LNCaP clone FGC (cell line): ENCODE measurements around the gene COL4A6.

ENCODE experiments used
- DNase-seq: peaks from one replicate; pipeline ENCODE4 v3.0.0-alpha.2; 2011; ENCODE audit warnings: low read depth
- H3K4me3 ChIP-seq: 2 replicates; pipeline ENCODE4 v1.5.1; 2011; ENCODE audit warnings: mild to moderate bottlenecking, low read depth, low read length, control low read depth
- TF ChIP-seq, protein P1 (sequence below): IDR thresholded peaks from 2 replicates; pipeline ENCODE4 v1.5.1; 2012; ENCODE audit warnings: mild to moderate bottlenecking; ENCODE audit not compliant: control insufficient read depth, insufficient read depth; ENCODE audit errors: extremely low read depth

The COL4A6 gene

DNA sequence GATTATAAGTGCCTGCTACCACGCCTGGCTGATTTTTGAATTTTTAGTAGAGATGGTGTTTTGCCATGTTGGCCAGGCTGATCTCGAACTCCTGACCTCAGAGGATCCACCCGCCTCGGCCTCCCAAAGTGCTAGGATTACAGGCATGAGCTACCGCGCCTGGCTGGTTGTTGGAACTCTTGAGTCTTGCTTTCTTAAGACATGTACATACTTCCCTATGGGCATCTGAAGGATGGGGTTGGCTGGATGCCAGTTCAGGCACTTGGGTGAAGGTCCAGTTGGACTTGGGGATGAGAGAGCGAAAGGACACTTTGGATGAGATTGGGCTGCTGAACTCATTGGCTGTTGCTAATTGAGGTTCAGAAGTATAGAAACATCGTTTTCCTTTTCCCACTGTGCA, 306.2 kb downstream of the COL4A6 start:
- TF ChIP-seq, protein P1, sequence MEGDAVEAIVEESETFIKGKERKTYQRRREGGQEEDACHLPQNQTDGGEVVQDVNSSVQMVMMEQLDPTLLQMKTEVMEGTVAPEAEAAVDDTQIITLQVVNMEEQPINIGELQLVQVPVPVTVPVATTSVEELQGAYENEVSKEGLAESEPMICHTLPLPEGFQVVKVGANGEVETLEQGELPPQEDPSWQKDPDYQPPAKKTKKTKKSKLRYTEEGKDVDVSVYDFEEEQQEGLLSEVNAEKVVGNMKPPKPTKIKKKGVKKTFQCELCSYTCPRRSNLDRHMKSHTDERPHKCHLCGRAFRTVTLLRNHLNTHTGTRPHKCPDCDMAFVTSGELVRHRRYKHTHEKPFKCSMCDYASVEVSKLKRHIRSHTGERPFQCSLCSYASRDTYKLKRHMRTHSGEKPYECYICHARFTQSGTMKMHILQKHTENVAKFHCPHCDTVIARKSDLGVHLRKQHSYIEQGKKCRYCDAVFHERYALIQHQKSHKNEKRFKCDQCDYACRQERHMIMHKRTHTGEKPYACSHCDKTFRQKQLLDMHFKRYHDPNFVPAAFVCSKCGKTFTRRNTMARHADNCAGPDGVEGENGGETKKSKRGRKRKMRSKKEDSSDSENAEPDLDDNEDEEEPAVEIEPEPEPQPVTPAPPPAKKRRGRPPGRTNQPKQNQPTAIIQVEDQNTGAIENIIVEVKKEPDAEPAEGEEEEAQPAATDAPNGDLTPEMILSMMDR = no peak

DNA sequence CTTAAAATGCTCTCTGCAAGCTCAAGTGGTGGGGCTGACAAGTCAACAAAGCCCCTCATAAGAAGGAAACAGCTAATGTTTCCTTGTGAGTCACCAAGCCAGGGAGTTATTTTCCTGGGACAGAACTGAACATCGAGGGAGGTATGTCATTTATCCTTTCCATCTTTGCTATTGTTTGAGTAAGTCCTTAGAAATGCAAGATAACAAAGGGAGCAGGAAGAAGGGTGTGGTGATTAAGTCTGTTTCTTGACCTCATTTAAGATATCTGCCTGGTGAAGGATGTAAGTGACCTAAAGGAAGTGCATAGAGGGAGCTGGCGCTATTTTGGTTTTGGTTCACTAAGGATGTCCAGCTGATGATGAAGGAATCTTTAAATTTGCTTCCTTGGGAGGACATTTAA, 306.8 kb downstream of the COL4A6 start:
- DNase-seq = no peak
- TF ChIP-seq, protein P1 = no peak
- H3K4me3 ChIP-seq = no peak overlapping the region

More for the DNA sequence above, 306.2 kb downstream of the COL4A6 start:
- H3K4me3 ChIP-seq = no peak overlapping the region
- DNase-seq = no peak

DNA sequence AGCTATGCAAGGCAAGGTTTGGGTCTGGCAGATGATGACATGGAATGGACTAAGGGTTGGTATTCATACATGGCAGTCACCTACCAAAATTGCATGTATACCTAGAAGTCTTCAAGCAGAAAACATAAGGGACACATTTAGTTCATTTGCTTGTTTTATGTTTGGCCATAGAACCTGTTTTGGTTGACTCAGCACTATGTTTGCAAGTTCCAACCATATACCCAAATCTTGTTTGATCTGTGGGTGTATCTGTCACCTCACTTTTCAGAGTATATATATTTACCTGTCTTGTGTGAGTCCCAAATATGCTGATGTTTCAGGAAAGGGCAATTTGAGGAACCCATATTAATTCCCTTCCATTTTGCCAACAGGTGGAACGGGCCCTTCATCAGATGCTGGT, 307.3 kb downstream of the COL4A6 start:
- no peak for DNase-seq
- no peak overlapping the region for H3K4me3 ChIP-seq
- TF ChIP-seq, protein P1 = no peak

DNA sequence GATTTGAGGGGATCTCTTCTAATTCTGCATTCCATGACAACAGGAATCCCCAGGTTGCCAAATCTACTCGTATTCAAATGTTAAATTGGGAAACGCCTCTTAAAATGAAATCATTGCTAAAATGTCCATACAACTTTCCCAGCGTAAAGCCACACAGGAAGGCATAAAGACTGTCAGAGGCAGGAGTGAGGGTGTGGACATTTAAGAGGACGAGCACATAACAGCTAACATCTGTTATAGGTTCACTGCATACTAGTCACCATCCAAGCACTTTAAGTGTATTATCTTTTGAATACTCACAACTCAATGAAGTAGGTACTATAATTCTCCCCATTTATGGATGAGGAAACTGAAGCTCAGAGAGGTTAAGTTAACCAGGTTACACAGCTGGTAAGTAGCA, 311.1 kb downstream of the COL4A6 start:
- no peak for DNase-seq
- TF ChIP-seq, protein P1 = no peak
- no peak overlapping the region for H3K4me3 ChIP-seq

DNA sequence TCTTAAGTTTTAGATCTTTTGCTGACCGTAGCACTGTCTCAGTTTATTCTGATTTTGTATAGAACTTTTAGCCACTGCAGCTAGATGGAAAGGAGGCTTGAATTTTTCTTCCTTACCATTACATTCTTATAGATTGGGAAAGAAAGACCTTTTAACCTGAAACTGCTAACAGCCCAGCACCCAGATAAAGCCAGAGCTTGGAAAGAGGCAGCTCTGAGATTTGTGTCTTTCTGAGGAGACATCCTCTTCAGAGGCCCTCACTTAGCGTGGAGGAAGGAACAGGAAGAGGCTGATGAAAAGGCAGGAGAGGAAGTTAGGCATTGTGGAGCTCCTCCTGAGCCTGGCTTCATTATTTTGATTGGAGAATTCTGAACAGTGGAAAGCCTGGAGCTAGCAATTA, 311.6 kb downstream of the COL4A6 start:
- DNase-seq = no peak
- H3K4me3 ChIP-seq = no peak overlapping the region
- TF ChIP-seq, protein P1 = no peak

DNA sequence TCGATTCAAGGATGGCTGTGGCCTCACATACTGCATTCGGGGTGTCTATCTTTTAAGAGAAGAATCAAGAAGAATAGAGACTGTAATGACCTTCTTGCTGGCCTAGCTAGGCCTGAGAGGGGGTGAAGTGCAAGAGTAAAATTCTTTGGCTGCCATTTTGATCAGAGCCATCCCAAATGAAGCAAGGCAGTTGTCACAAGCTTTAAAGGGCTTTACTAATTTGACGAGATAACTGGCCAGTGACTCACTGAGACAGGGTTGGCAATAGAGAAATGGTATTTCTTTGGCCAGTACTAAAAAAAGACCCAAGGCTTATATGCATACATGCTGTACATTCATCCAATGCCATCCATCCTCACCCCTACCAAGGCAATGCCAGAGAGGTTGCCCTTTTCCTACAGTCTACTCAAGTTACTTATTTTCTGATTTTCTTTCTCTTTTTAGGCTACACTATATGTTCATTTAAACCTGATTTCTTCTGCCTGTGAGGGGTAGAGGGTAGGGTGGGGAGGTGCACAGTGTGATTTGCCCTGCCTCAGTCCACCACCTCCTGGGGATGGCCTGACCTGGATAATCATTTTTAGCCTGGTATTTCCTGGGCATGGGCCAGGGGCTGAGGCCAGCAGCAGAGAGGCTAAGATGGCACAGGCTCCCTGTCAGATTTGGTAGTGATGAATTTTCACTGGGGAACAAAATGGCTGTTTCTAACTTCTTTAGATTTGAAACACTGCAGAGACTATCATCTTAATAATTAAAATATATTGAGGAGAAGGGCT, 314.4 kb downstream of the COL4A6 start:
- no peak overlapping the region for H3K4me3 ChIP-seq
- no peak for DNase-seq
- TF ChIP-seq, protein P1 = no peak

DNA sequence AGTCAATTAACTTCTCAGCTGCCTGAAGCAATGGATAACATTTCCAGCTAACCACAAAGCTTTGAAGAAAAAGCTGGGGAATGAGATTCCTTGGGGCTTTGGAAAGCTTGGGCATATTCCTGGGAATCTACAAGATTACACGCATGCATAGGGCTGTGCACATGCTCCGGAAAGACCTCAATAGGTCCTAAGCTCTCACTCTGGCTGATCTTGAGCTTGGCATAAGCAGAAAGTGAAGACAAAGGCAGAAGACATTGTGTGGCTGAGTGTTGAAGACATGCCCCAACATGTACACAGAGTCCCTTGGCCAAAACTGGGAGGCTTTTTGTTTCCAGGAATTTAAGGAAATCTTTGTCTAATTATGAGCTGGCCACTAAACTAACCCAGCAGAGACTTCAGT, 315.5 kb downstream of the COL4A6 start:
- no peak overlapping the region for H3K4me3 ChIP-seq
- no peak for DNase-seq
- TF ChIP-seq, protein P1 = no peak
